ENCODE data around the gene SP1. TPM values are rescaled to one million over a fixed set of nuclear protein-coding genes. Genes with fewer than 3 reads are reported as not detected.
"Not testable (repeated sequence)": the region's sequence is repeated elsewhere in the genome, so short reads cannot be mapped to it uniquely, and the experiment has no call there.

SP1 gene
- total RNA-seq, 1 experiment from 2014 or later, result 96.8 TPM

DNA sequence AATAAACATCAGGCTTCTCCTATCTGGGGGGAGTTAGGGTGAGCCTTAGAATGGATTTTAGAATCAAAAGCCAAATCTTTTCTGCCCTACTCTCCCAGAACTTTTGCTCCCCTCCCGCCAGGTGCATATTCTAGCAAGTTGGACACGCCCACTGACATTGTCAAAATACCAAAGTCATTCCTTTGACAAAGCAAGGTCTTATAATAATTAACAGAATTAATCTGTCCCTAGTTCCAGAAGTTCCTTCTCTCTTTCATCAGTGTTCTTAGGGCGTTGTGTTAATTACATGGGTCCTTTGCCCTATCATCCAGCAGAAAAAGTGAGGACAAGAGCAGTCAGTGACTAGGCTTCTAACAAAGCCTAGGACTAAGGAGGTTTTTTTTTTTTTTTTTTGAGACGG lies 64.0 kb downstream of the SP1 start:
- BruUV-seq (replicated peaks), result no TSS peak
- ChIA-PET POLR2A (no interaction called here), RAD21 (ENCODE audit: low non-redundant PET in 1 of 2, low total read pairs in 2 of 2, uncharacterized antibody in 2 of 2, unreplicated experiment in 2 of 2) (no interaction called here), CTCF (no interaction called here)
- Histone ChIP-seq H3K36me3 (ENCODE audit: control insufficient read depth in 1 of 2, insufficient read depth in 2 of 2, low read length in 2 of 2) (peaks cover 21 to 28% of the 10 kb centered on the region in 2 experiments), H4K20me1 (ENCODE audit: insufficient read depth) (0 out of 2 replicates have a peak, but pooled peaks cover 3% of the 10 kb centered on the region), H3K4me1 (ENCODE audit: control insufficient read depth in 1 of 2, insufficient read depth in 2 of 2, low read length in 2 of 2) (peaks cover 3 to 22% of the 10 kb centered on the region in 2 experiments; a peak in 3 of 4 replicates), H3K4me2 (ENCODE audit: low read length) (no peak overlapping the region), H3K4me3 (replicated peaks in 1 of 2; ENCODE audit: low read depth in 1 of 2, low read length in 2 of 2) (no peak overlapping the region), H2AFZ (ENCODE audit: low read depth, low read length, poor library complexity, severe bottlenecking) (no peak overlapping the region), H3K79me2 (ENCODE audit: insufficient read depth, low read length) (peaks cover 46% of the 10 kb centered on the region), H3K9ac (ENCODE audit: low read length) (no peak overlapping the region), H3K9me3 (ENCODE audit: control insufficient read depth in 1 of 2, insufficient read depth in 1 of 2, low read depth in 1 of 2, low read length in 2 of 2) (no peaks in the 10 kb centered on the region), H3K27me3 (ENCODE audit: insufficient read depth, low read length) (no peaks in the 10 kb centered on the region), H3K27ac (ENCODE audit: low read depth, low read length) (no peak overlapping the region), H3K9me2 (ENCODE audit: insufficient read depth) (no peaks in the 10 kb centered on the region)
- ATAC-seq (no peak), DNase-seq (ENCODE audit: low read depth, low spot score) (no peak)
- intact Hi-C loops (cut with micrococcal nuclease), result no loop called here
- no peak for TF ChIP-seq CBX3 (IDR thresholded peaks at IDR 0.05; ENCODE audit: low read depth)
- TF ChIP-seq EZH2 (IDR thresholded peaks at IDR 0.05), result no peak
- TF ChIP-seq, protein P1, sequence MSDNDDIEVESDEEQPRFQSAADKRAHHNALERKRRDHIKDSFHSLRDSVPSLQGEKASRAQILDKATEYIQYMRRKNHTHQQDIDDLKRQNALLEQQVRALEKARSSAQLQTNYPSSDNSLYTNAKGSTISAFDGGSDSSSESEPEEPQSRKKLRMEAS (IDR thresholded peaks at IDR 0.05), result no peak
- TF ChIP-seq POLR2AphosphoS5 (IDR thresholded peaks at IDR 0.05; ENCODE audit: low read depth, low read length), result no peak
- no peak for TF ChIP-seq YY1 (IDR thresholded peaks at IDR 0.05; ENCODE audit: extremely low read depth, insufficient replicate concordance, low read depth, low read length)
- TF ChIP-seq POLR2A (IDR thresholded peaks at IDR 0.05; ENCODE audit: borderline replicate concordance, extremely low read depth, insufficient read depth, insufficient read length), result no peak
- no peak for TF ChIP-seq CEBPB (IDR thresholded peaks at IDR 0.05; ENCODE audit: low read depth)
- no peak for TF ChIP-seq FOSL1 (IDR thresholded peaks at IDR 0.05; ENCODE audit: low read depth)
- no peak for TF ChIP-seq TCF7L2 (IDR thresholded peaks at IDR 0.05; ENCODE audit: borderline replicate concordance, extremely low read depth, insufficient read depth, insufficient read length)
- TF ChIP-seq SIN3A (IDR thresholded peaks at IDR 0.05; ENCODE audit: low read depth), result no peak
- no peak for TF ChIP-seq EGR1 (IDR thresholded peaks at IDR 0.05; ENCODE audit: low read depth)
- TF ChIP-seq ELF1 (IDR thresholded peaks at IDR 0.05; ENCODE audit: borderline replicate concordance, low read depth), result no peak
- no peak for TF ChIP-seq SRF (IDR thresholded peaks at IDR 0.05; ENCODE audit: low read depth)

DNA sequence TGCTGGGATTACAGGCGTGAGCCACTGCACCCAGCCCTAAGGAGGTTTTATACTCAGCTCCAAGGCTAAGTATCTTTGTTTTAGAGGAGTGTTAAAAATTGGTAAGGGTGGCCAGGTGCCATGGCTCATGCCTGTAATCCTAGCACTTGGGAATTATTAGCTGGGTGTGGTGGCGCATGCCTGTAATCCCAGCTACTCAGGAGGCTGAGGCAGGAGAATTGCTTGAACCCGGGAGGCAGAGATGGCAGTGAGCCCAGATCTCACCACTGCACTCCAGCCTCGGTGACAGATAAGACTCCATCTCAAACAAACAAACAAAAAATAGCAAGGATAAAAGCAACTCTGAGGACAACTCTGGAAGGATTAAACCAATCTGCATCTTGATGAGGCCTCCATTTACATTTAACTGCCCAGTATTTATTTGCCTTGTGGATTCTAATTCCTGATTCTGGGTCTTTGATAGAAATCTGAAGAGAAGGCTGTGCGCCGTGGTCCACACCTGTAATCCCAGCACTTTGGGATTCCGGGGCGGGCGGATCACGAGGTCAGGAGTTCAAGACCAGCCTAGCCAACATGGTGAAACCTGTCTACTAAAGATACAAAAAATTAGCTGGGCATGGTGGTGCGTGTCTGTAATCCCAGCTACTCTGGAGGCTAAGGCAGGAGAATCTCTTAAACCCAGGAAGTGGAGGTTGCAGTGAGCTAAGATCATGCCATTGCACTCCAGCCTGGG lies 64.8 kb downstream of the SP1 start:
- H3K9me2 ChIP-seq (ENCODE audit: insufficient read depth); DNase-seq (ENCODE audit: low read depth, low spot score); ATAC-seq; H3K4me2 ChIP-seq (ENCODE audit: low read length); H3K27me3 ChIP-seq (ENCODE audit: insufficient read depth, low read length); H4K20me1 ChIP-seq (ENCODE audit: insufficient read depth); H2AFZ ChIP-seq (ENCODE audit: low read depth, low read length, poor library complexity, severe bottlenecking); intact Hi-C loops (cut with micrococcal nuclease); H3K9ac ChIP-seq (ENCODE audit: low read length); BruUV-seq (replicated peaks); H3K27ac ChIP-seq (ENCODE audit: low read depth, low read length); H3K9me3 ChIP-seq (ENCODE audit: control insufficient read depth in 1 of 2, insufficient read depth in 1 of 2, low read depth in 1 of 2, low read length in 2 of 2); POLR2A ChIA-PET; RAD21 ChIA-PET (ENCODE audit: low non-redundant PET in 1 of 2, low total read pairs in 2 of 2, uncharacterized antibody in 2 of 2, unreplicated experiment in 2 of 2); H3K4me3 ChIP-seq (replicated peaks in 1 of 2; ENCODE audit: low read depth in 1 of 2, low read length in 2 of 2): not testable (repeated sequence)
- Histone ChIP-seq H3K36me3 (ENCODE audit: control insufficient read depth in 1 of 2, insufficient read depth in 2 of 2, low read length in 2 of 2) (peaks cover 21 to 28% of the 10 kb centered on the region in 2 experiments), H3K4me1 (ENCODE audit: control insufficient read depth in 1 of 2, insufficient read depth in 2 of 2, low read length in 2 of 2) (peaks cover 3 to 22% of the 10 kb centered on the region in 2 experiments; a peak in 3 of 4 replicates), H3K79me2 (ENCODE audit: insufficient read depth, low read length) (peaks cover 46% of the 10 kb centered on the region)
- CTCF ChIA-PET, result interaction anchor here (0.7 kb wide), 1 partner anchor 93 kb away, joined by 3 read pairs; no protein-coding TSS in a partner anchor
